ENCODE results near the gene UNC5C. TPM values are rescaled to one million over a fixed set of nuclear protein-coding genes. Genes with fewer than 3 reads are reported as not detected.

UNC5C gene
- total RNA-seq, 2 experiments from 2014 or later = not detected

DNA sequence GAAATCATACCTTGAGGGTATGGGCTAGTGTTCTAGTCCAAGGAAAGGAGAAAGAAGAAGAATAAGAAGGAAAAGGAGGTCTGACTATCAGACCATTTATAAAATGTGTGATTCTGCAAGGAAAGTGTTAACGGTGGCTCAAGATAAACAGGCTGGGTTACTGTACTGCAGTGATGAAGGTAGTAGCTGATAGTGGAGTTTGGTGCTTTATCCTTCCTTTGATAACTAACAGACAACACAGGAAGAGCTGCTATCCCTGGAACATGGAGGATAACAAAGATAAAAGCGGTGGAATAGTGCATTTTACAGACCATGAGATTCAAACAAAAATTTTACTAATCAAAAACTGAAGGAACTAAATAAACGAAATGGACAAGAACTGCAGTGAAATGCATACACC is 2.6 kb downstream of the UNC5C start:
- POLR2A ChIA-PET = interaction anchor here (0.7 kb wide), 1 partner anchor 163 kb away, joined by 3 read pairs; no protein-coding TSS in a partner anchor
- Mint-ChIP-seq H3K4me3 (no peak overlapping the region), H3K27me3 (peaks cover 48% of the 10 kb centered on the region), H3K27ac (no peak overlapping the region), H3K9me3 (no peaks in the 10 kb centered on the region), H3K36me3 (ENCODE audit: low read depth) (no peaks in the 10 kb centered on the region), H3K4me1 (ENCODE audit: low read depth) (peaks cover 14% of the 10 kb centered on the region)
- intact Hi-C loops (cut with micrococcal nuclease) = no loop called here
- DNase-seq (no peak), ATAC-seq (no peak)
- no peak for TF ChIP-seq CTCF (IDR thresholded peaks at IDR 0.05)
- CTCF ChIA-PET = no interaction called here

DNA sequence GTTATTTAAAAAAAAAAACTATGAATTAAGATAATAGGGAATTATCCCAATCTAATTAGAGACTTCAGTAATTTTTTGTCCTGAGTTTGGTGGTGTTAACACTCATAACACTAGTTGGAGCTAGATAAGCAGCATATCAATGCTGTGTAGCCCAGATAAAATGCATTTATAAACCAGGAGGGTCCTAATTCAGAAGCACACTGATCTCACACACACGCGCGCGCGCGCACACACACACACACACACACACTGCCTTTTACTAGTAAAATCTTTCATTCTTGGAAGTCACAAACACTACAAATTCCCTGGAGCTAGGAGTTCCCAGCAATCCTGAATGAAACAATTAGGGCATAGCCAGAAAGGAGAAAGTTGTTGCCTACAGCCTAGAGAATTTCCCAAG is 3.2 kb downstream of the UNC5C start:
- Mint-ChIP-seq H3K9me3 (no peaks in the 10 kb centered on the region), H3K27ac (no peak overlapping the region), H3K36me3 (ENCODE audit: low read depth) (no peaks in the 10 kb centered on the region), H3K27me3 (peaks cover 44% of the 10 kb centered on the region), H3K4me3 (no peak overlapping the region), H3K4me1 (ENCODE audit: low read depth) (peaks cover 14% of the 10 kb centered on the region)
- ChIA-PET CTCF (no interaction called here), POLR2A (interaction anchor here (0.7 kb wide), 1 partner anchor 164 kb away, joined by 3 read pairs; no protein-coding TSS in a partner anchor)
- DNase-seq (no peak), ATAC-seq (no peak)
- TF ChIP-seq CTCF (IDR thresholded peaks at IDR 0.05) = no peak
- intact Hi-C loops (cut with micrococcal nuclease) = no loop called here

DNA sequence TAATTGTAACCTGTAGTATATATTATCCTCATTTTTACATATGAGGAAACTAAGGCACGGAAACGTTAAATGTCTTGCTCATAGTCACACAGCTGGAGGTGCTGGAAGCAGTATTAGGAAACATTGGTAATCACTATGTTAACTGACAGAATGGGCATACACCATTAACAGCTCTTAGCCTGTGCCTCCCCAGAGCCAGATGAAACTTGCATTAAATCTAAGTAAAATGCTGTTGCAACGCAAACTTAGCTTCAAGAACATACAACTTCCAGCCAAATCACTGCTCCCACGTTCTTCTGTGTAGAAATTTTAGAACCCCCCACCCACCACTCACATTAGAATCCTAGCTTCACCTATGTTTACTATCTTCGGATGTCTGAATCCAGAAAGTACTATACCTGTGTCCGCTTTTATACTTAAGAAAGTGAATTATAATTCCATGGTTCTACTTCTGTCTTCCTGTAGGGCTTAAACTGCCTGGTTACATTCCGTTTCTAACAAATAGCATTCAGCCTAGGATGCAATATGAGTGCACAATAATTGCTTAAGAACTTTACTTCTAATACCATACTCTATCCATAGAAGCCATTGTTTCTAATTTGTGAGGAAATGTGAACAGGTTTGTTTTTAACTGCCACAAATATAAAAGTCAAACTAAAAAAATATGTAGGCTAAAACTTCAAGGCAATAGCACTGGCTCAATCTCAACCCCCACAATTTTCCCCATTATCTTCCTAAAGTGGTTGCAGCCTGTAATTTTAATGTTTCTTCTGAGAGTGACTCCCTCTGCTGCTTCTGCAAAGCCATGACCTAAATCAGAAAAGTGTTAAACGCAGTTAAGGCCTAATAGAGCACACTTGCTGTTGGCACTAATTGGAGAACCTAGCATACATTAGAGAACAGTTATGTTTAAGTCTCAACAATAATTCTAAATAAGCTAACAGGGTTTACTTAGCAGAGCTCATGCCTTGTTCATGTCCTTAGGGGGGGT is 4.4 kb downstream of the UNC5C start:
- TF ChIP-seq CTCF (IDR thresholded peaks at IDR 0.05) = no peak
- no peak for ATAC-seq
- H3K9me3 Mint-ChIP-seq = no peaks in the 10 kb centered on the region
- H3K27ac Mint-ChIP-seq = no peak overlapping the region
- H3K27me3 Mint-ChIP-seq = peaks cover 35% of the 10 kb centered on the region
- H3K4me1 Mint-ChIP-seq (ENCODE audit: low read depth) = peaks cover 7% of the 10 kb centered on the region
- no peaks in the 10 kb centered on the region for H3K36me3 Mint-ChIP-seq (ENCODE audit: low read depth)
- H3K4me3 Mint-ChIP-seq = no peak overlapping the region
- CTCF ChIA-PET = interaction anchor here (1.1 kb wide), 1 partner anchor 34 kb away, joined by 3 read pairs; no protein-coding TSS in a partner anchor
- POLR2A ChIA-PET = no interaction called here
- no peak for DNase-seq
- intact Hi-C loops (cut with micrococcal nuclease) = no loop called here

GRCh38 chr4:95541889-95542607 is 6.7 kb downstream of the UNC5C start:
- CTCF ChIA-PET = no interaction called here
- intact Hi-C loops (cut with micrococcal nuclease) = no loop called here
- Mint-ChIP-seq H3K27me3 (peaks cover 15% of the 10 kb centered on the region), H3K36me3 (ENCODE audit: low read depth) (no peaks in the 10 kb centered on the region), H3K27ac (no peak overlapping the region), H3K9me3 (no peaks in the 10 kb centered on the region), H3K4me1 (ENCODE audit: low read depth) (no peaks in the 10 kb centered on the region), H3K4me3 (no peak overlapping the region)
- POLR2A ChIA-PET = no interaction called here
- no peak for TF ChIP-seq CTCF (IDR thresholded peaks at IDR 0.05)
- no peak for ATAC-seq
- no peak for DNase-seq

- Mint-ChIP-seq H3K36me3 (ENCODE audit: low read depth) (no peaks in the 10 kb centered on the region), H3K4me1 (ENCODE audit: low read depth) (no peaks in the 10 kb centered on the region), H3K27me3 (peaks cover 7% of the 10 kb centered on the region), H3K4me3 (no peak overlapping the region), H3K27ac (no peak overlapping the region), H3K9me3 (no peaks in the 10 kb centered on the region)
- ChIA-PET POLR2A (no interaction called here), CTCF (no interaction called here)
- DNase-seq = no peak
- TF ChIP-seq CTCF (IDR thresholded peaks at IDR 0.05) = no peak
- intact Hi-C loops (cut with micrococcal nuclease) = no loop called here
- ATAC-seq = no peak
Measured at GRCh38 chr4:95541094-95541493, 7.7 kb downstream of the UNC5C start.

Measured in activated CD8-positive, alpha-beta T cell treated with anti-CD3 and anti-CD28 coated beads for 36 hours (primary cell).